Endothelial cell (in vitro differentiated cells): ENCODE data around the gene ITGAE. TPM values are rescaled to one million over a fixed set of nuclear protein-coding genes. Genes with fewer than 3 reads are reported as not detected.

Source experiments
- DNase-seq: peaks from one replicate; pipeline ENCODE4 v3.0.0; 2021; ENCODE audit warnings: low spot score
- H3K27ac Mint-ChIP-seq: one replicate; pipeline ENCODE4 v1.8.0; 2021; ENCODE audit warnings: mixed read lengths, inconsistent platforms; ENCODE audit not compliant: unreplicated experiment
- H3K27me3 Mint-ChIP-seq: one replicate; pipeline ENCODE4 v1.8.0; 2021; ENCODE audit warnings: mild to moderate bottlenecking, moderate library complexity, mixed read lengths, inconsistent platforms; ENCODE audit not compliant: unreplicated experiment
- H3K36me3 Mint-ChIP-seq: one replicate; pipeline ENCODE4 v1.8.0; 2021; ENCODE audit warnings: mild to moderate bottlenecking, low read depth, mixed read lengths, inconsistent platforms; ENCODE audit not compliant: unreplicated experiment
- H3K4me1 Mint-ChIP-seq: one replicate; pipeline ENCODE4 v1.8.0; 2021; ENCODE audit warnings: mild to moderate bottlenecking, mixed read lengths, inconsistent platforms; ENCODE audit not compliant: unreplicated experiment
- H3K4me3 Mint-ChIP-seq: one replicate; pipeline ENCODE4 v1.8.0; 2021; ENCODE audit warnings: mild to moderate bottlenecking, mixed read lengths, inconsistent platforms; ENCODE audit not compliant: unreplicated experiment
- H3K9me3 Mint-ChIP-seq: one replicate; pipeline ENCODE4 v1.8.0; 2021; ENCODE audit warnings: mixed read lengths, inconsistent platforms; ENCODE audit not compliant: unreplicated experiment
- CTCF ChIP-seq: fragments of 200-600 bp; sonication (generic); IDR thresholded peaks from one replicate; pipeline ENCODE4 v1.5.0; 2021; ENCODE audit warnings: antibody characterized with exemption; ENCODE audit not compliant: unreplicated experiment
- total RNA-seq: library from RNA; stranded (reverse); fragmentation: NEBNext Ultra II Directional; extraction: Animal tissue kit (Norgen Biotek cat#: 25700); gene quantifications from one replicate; pipeline ENCODE4 v1.2.1, GENCODE V29; 2021; ENCODE audit not compliant: unreplicated experiment

ITGAE gene
- total RNA-seq, 1 donor from 2014 or later = 30.0 TPM

- Mint-ChIP-seq H3K36me3 (no peaks in the 10 kb centered on the region), H3K27me3 (peaks cover 2% of the 10 kb centered on the region), H3K4me1 (no peaks in the 10 kb centered on the region), H3K9me3 (no peaks in the 10 kb centered on the region), H3K27ac (no peak overlapping the region), H3K4me3 (no peak overlapping the region)
- no peak for DNase-seq
- no peak for TF ChIP-seq CTCF
These were observed 53.2 kb downstream of the ITGAE start for GRCh38 chr17:3747805-3748204.

GRCh38 chr17:3745071-3745470 lies 55.9 kb downstream of the ITGAE start:
- Mint-ChIP-seq H3K4me3 (no peak overlapping the region), H3K27me3 (peaks cover 2% of the 10 kb centered on the region), H3K36me3 (no peaks in the 10 kb centered on the region), H3K9me3 (no peaks in the 10 kb centered on the region), H3K4me1 (no peaks in the 10 kb centered on the region), H3K27ac (no peak overlapping the region)
- no peak for DNase-seq
- TF ChIP-seq CTCF = no peak

- no peaks in the 10 kb centered on the region for H3K4me1 Mint-ChIP-seq
- DNase-seq = no peak
- TF ChIP-seq CTCF = no peak
- no peaks in the 10 kb centered on the region for H3K36me3 Mint-ChIP-seq
- no peaks in the 10 kb centered on the region for H3K9me3 Mint-ChIP-seq
- no peak overlapping the region for H3K27ac Mint-ChIP-seq
- no peak overlapping the region for H3K4me3 Mint-ChIP-seq
- peaks cover 2% of the 10 kb centered on the region for H3K27me3 Mint-ChIP-seq
These were observed 57.0 kb downstream of the ITGAE start for GRCh38 chr17:3744014-3744413.

- H3K4me1 Mint-ChIP-seq = peaks cover 2% of the 10 kb centered on the region
- H3K27me3 Mint-ChIP-seq = peaks cover 5% of the 10 kb centered on the region
- TF ChIP-seq CTCF = no peak
- DNase-seq = no peak
- no peaks in the 10 kb centered on the region for H3K9me3 Mint-ChIP-seq
- H3K36me3 Mint-ChIP-seq = no peaks in the 10 kb centered on the region
- H3K27ac Mint-ChIP-seq = peak overlapping the region; percentile 36
- no peak overlapping the region for H3K4me3 Mint-ChIP-seq
These were observed 60.3 kb downstream of the ITGAE start for GRCh38 chr17:3740611-3741073.

GRCh38 chr17:3739422-3740124 lies 61.4 kb downstream of the ITGAE start:
- TF ChIP-seq CTCF = no peak
- no peak overlapping the region for H3K27ac Mint-ChIP-seq
- no peaks in the 10 kb centered on the region for H3K9me3 Mint-ChIP-seq
- peaks cover 5% of the 10 kb centered on the region for H3K27me3 Mint-ChIP-seq
- peaks cover 2% of the 10 kb centered on the region for H3K4me1 Mint-ChIP-seq
- DNase-seq = no peak
- H3K36me3 Mint-ChIP-seq = no peaks in the 10 kb centered on the region
- H3K4me3 Mint-ChIP-seq = no peak overlapping the region
